Left colon (tissue), 2 donors: ENCODE data around the gene MRPS7. TPM values are rescaled to one million over a fixed set of nuclear protein-coding genes. Genes with fewer than 3 reads are reported as not detected.

ENCODE experiments used
- ATAC-seq: fragments of 200-7000 bp; cut with Tn5 transposase; one replicate; pipeline ENCODE4 v1.9.1; 2020; ENCODE audit warnings: mild to moderate bottlenecking, moderate library complexity
- DNase-seq, 2 donors: peaks; one replicate each; pipeline ENCODE4 v3.0.0-alpha.2; 2020
- intact Hi-C, 2 donors: fragments of 100-400 bp; cut with DNase I in 1 of 2; cut with micrococcal nuclease in 1 of 2; formaldehyde crosslinking; loops; one replicate each; pipeline versions ENCODE4 v1.11.2 to v1.14.0; 2022; cut with DNase I, micrococcal nuclease
- long read RNA-seq: library from polyadenylated mRNA; unstranded; transcript quantifications from one replicate; pipeline ENCODE4 v2.0.0, GENCODE V29; 2021
- total RNA-seq, 2 donors: library from RNA; stranded (reverse); fragmentation: NEBNext Ultra II Directional; extraction: Animal tissue kit (Norgen Biotek cat#: 25700); gene quantifications; one replicate each; pipeline ENCODE4 v1.2.1, GENCODE V29; 2021
- donor health status: DM: no; HTN: no; CAD: no.
- donor health status: DM: yes; HTN: yes; CAD: no.

MRPS7 gene
- 10 to 100 TPM; 48.1 to 66.9 TPM for total RNA-seq
- long read RNA-seq, transcript MRPS7-203 (4 exons, 1,638 nt) = minor isoform, 12 of 209 reads
- long read RNA-seq, transcript MRPS7-201 (5 exons, 1,406 nt) = major isoform, 191 of 209 reads
- long read RNA-seq, partial matches to known transcripts = 2 of 209 reads
- long read RNA-seq, other reads (novel, unspliced or antisense) = 4 of 209 reads

DNA sequence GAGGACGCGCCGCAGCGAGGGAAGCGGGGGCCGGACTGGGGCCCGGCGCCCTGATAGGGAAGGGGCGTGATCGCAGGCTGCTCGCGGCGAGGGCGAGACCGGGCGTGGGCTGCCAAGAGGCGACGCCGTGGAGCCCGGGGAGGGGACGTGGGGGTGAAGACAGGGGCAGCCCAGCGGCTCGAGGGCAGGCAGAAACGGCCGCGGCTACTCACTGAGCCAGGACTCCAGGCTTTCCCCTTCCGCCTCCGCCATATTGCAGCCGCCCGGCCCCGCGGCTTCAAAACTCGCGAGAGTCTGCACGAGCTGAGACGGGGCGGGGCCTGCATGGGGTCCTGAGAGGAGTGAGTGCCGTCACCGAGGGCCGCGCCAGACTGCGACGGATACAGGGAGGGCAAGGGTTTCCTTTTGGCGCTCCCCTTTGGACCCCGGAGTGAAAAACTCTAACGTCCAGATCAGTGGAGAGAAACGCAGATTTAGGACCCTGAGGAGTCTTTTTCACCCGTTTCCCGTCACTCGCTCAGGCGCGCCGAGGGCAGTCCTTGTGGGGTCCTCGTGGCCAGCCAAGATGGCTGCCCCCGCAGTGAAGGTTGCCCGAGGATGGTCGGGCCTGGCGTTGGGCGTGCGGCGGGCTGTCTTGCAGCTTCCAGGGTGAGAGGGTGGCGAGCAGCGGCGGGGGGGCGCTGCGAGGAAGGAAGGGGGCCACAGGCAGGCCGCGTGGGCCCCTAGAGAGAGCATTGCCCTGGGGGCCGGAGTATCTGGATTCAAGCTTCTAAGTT lies at the start of gene MRPS7, which contains the start of gene GGA3:
Gene MRPS7 (plus strand): TSS at position 544 of the 776 bp plus-strand sequence. CDS start 22 bp downstream, at position 566.
Gene GGA3 (minus strand): TSS at position 271 of the 776 bp plus-strand sequence. CDS start 19 bp downstream, at position 252.
- DNase-seq = peak; percentile 93 to 98
- intact Hi-C loops = no loop called here
- ATAC-seq = peak; percentile 95

DNA sequence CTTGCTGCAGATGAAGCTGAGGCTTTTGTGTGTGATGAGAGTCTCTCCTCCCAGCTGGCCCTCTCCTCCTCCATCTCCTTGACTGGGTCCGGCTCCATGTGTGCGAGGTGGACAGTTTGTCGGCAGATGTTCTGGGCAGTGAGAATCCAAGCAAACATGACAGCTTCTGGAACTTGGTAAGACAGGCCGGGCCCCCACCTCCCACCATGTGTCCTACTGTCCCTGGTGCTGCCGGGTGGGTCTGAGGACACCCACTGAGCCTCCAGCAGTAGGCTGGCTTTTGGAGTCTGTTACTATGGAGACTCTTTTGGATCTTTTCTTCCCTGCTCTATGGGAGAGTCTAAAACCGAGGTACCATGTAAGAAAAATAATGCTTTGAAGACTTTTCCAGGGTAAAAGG lies 43.5 kb upstream of the MRPS7 start:
- intact Hi-C loops = no loop called here
- ATAC-seq (no peak), DNase-seq (no peak)

DNA sequence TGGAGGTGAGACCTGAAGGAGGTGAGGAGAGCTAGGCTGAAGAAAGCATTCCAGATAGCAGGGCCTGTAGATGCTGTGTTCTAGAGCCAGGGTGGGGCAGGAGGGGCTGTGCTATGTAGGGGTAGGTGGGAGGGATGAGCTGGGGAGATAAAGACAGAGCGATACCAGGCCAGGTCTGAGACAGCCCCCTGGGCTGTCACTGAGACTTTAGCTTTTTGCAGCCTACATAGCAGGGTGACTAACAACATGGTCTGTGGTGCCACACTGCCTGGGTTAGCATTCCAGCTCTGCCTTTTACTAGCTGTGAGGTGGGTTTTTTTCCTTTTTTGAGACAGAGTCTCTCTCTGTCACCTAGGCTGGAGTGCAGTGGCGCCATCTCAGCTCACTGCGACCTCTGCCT lies 41.9 kb upstream of the MRPS7 start:
- ATAC-seq = no peak
- intact Hi-C loops = no loop called here

GRCh38 chr17:75225016-75225415 lies 36.7 kb upstream of the MRPS7 start:
- DNase-seq (no peak), ATAC-seq (no peak)
- intact Hi-C loops = no loop called here

More for the DNA sequence above, 41.9 kb upstream of the MRPS7 start:
- DNase-seq = no peak

GRCh38 chr17:75227729-75228128 lies 34.0 kb upstream of the MRPS7 start:
- intact Hi-C loops = no loop called here
- DNase-seq = no peak
- ATAC-seq = no peak

DNA sequence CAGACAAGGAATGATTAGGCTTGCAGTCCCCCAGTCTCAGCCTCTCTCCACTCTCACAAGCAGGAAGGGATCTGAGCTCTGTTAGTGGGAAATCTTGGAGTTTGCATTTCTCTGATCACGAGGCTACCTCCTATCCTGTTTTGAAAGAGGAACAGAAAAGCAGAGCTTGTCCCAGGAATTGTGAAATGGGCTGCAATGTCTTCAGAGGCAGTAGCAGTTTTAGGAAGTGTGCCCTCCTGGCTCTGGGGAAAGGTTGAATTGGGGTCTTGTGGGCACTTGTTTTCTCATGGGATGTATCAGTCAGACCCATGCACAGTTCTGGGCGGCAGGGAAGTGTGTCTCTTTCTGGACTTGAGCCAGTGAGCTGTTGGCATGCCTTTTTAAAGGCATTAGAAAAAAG lies 33.4 kb upstream of the MRPS7 start:
- ATAC-seq (peak; percentile 68), DNase-seq (no peak)
- intact Hi-C loops = no loop called here

GRCh38 chr17:75228847-75229246 lies 32.8 kb upstream of the MRPS7 start:
- ATAC-seq (peak; percentile 18), DNase-seq (no peak)
- intact Hi-C loops = no loop called here

DNA sequence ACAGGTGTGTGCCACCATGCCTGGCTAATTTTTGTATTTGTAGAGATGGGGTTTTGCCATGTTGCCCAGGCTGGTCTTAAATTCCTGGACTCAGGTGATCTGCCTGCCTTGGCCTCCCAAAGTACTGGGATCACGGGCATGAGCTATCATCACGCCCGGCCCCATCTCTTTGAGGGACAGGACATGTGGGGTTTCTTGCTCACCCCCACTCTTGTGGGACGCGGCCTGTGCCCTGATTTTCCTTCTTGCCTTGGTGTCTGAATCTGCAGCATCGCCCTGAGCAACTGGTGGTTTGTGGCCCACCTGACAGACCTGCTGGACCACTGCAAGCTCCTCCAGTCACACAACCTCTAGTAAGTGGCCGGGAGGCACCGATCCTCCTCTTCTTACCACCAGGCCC lies 30.6 kb upstream of the MRPS7 start:
- intact Hi-C loops = no loop called here
- ATAC-seq = no peak
- DNase-seq = no peak

- no peak for DNase-seq
- intact Hi-C loops = no loop called here
- no peak for ATAC-seq
Observed at GRCh38 chr17:75231741-75232464, 29.8 kb upstream of the MRPS7 start.

DNA sequence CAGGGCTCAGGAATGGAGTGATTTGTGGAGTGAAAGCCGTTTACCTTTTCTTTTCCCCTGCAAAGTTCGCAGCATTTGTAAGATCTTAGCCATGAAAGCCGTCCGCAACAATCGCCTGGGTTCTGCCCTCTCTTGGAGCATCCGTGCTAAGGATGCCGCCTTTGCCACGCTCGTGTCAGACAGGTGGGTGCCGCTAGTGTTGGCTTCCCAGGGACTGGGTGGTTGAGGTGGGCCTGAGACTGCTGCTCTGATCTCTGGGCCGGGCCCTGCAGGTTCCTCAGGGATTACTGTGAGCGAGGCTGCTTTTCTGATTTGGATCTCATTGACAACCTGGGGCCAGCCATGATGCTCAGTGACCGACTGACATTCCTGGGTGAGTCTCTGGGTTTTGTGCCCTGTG lies 28.9 kb upstream of the MRPS7 start:
- no peak for DNase-seq
- intact Hi-C loops = no loop called here
- ATAC-seq = no peak

DNA sequence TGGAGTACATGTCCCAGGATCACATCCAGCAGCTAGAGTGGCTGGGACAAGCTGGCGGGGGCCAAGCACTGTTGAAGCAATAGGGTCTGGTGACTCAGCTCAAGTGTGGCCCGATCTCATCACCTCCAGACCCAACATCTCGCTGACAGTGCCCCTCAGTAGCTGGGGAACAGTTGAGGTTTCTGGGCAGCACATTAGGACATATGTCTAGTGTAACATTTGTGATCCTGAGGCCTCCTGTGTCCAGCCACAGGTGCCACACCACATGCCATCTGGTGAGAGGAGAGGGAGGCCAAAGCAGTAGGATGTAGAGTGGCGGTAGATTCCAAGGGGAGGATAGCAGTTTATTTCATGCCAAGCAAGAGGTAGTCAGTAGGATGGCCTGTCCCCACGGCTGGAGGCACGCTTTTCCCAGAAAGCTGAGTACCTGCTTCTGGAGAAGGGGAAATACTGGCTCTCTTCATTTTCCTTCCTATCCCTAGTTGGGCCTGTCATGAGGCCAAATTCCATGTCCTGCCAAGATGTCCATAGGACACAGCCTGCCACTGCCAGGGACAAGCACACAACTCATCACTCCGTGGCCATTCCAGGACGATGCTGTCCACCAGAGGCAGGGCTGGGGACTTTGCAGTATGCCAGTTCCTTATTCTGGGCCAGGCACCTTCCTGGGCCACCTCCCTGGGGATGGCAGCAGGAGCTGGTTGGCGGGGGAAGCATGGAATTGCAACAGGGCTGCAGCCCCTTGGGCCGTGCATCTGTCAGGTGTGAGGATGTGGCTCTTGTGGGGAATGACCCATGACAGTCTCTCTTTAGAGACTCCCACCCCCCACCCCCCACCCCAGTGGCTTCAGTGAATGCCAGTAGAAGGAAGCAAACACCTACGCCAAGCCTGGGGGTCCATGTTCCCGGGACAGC lies 24.3 kb upstream of the MRPS7 start:
- no peak for DNase-seq
- ATAC-seq = no peak
- intact Hi-C loops = no loop called here

DNA sequence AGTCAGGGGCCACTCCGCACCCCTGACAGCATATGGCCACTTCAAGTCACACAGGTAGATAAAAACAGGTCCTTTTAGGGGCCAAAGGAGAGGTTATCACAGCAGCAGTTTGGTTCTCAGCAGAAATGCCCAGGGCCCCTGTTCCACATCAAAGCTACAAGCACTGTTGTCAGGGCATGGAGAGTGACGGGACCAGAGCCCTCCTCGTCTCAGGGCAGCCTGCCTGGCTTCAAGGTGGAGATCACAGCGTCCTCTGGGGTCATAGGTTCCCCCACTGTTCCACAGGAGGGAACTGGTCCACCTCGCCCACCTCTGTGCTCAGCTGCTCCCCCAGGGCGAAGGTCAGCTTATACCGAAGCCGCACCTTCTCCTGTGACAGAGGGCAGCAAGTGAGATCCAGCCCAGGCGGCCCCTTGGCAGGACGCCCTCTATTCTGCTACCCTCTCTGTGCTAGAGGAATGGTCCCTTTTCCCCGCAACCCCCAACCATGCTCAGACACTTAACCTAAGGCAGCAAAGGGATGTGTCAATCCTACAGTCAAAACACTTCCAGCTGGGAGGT lies 23.6 kb upstream of the MRPS7 start:
- DNase-seq (no peak), ATAC-seq (peak; percentile 27)
- intact Hi-C loops = no loop called here

GRCh38 chr17:75238684-75239191 lies 22.9 kb upstream of the MRPS7 start:
- DNase-seq (peak in 1 of 2 donors; percentile 62), ATAC-seq (peak; percentile 71)
- intact Hi-C loops = no loop called here

DNA sequence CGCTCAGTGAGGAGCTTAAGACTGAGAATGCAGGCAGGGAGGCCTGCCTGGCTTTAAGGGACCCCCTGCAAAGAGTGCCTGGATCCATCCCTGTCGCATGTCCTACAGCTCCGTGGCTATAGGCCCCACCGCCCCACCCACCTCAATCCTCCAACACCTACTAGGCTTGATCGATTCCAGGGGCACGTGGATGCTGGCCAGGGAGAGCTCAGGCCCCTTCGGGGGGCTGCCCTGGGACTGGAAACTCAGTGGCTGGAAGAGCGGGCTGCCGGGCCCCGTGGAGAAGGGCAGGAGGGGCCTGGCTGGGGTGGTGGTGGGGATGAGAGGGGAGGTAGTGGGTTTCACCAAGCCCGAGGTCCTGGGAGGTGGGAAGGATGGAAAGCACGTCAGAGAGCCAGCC lies 22.5 kb upstream of the MRPS7 start:
- intact Hi-C loops = no loop called here
- ATAC-seq = no peak

GRCh38 chr17:75239778-75240393 lies 21.8 kb upstream of the MRPS7 start:
- ATAC-seq (no peak), DNase-seq (no peak)
- intact Hi-C loops = no loop called here

More for the DNA sequence above, 22.5 kb upstream of the MRPS7 start:
- no peak for DNase-seq

DNA sequence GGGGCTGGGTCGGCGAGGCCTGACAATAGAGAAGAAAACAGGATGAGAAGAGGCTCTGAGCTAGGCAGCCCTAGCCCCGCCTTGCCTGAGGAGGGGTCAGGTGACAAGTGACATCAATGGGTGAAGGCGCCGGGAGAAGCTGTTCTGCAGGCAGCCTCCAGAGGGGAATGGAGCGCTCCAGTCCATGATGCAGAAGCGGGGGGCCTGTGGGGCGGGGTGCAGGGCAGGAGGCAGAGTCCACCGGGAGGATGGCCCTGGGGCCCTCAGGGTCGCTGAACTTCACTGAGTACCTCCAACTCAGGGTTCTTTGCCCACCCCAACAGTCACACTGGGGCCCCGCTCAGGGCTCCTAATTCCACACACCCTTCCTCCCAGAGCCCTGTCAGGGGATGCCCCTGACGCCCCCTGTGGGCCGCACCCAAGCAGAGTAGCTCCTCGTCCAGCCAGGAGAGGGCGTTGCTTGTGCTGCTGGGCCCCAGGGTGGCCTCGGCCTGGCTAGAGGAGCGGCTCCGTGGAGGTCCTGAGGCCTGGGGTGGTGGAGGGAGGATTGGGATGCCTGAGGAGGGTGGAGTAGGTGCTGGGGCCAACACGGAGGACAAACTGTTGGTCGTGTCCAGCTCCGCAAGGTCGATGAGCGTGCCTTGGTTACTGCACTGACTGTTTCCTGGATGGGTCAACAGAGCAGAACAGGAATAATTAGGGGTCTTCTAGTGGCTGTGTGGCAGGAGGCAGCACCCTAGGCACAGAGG lies 21.1 kb upstream of the MRPS7 start:
- intact Hi-C loops = no loop called here
- DNase-seq (peak in 1 of 2 donors; percentile 35), ATAC-seq (peak; percentile 48)

GRCh38 chr17:75241143-75241430 lies 20.6 kb upstream of the MRPS7 start:
- intact Hi-C loops = no loop called here
- DNase-seq = no peak
- no peak for ATAC-seq
